ENCODE data around the gene MEN1.

The MEN1 gene

GRCh38 chr11:64813826-64814225 lies 3.5 kb upstream of the MEN1 start:
- no peaks in the 10 kb centered on the region for H3K9me2 ChIP-seq (replicated peaks; ENCODE audit: insufficient read depth, low read length)
- no peak overlapping the region for H3K4me3 ChIP-seq (ENCODE audit: low read length)
- no peaks in the 10 kb centered on the region for H3K36me3 ChIP-seq (replicated peaks; ENCODE audit: insufficient read depth, low read length)
- H3K27me3 ChIP-seq (replicated peaks; ENCODE audit: insufficient read depth, low read length), result no peaks in the 10 kb centered on the region
- H3F3A ChIP-seq (ENCODE audit: insufficient read depth, low read length), result 0 out of 2 replicates have a peak, but pooled peaks cover 3% of the 10 kb centered on the region
- H3K4me2 ChIP-seq (ENCODE audit: low read depth, low read length), result no peak overlapping the region
- H2AFZ ChIP-seq (ENCODE audit: low read length), result no peak overlapping the region
- DNase-seq, result no peak
- H3K27ac ChIP-seq (ENCODE audit: low read length), result no peak overlapping the region
- TF ChIP-seq EZH2 (optimal IDR thresholded peaks at IDR 0.05; ENCODE audit: low read depth, low read length) (no peak), CTCF (IDR thresholded peaks at IDR 0.05; ENCODE audit: low read length) (no peak), EZH2phosphoT487 (IDR thresholded peaks at IDR 0.05; ENCODE audit: low read length) (no peak)
- H3K4me1 ChIP-seq (ENCODE audit: low read length), result peaks cover 6% of the 10 kb centered on the region
- no peaks in the 10 kb centered on the region for H4K20me1 ChIP-seq (ENCODE audit: insufficient read depth, low read length)
- H3K9ac ChIP-seq (ENCODE audit: low read length), result no peak overlapping the region
- H3K9me3 ChIP-seq (replicated peaks; ENCODE audit: insufficient read depth, low read length), result no peaks in the 10 kb centered on the region
- H3K79me2 ChIP-seq (ENCODE audit: low read length), result peaks cover 5% of the 10 kb centered on the region

GRCh38 chr11:64810891-64811272 lies 531 bp upstream of the MEN1 start:
- no peaks in the 10 kb centered on the region for H3K36me3 ChIP-seq (replicated peaks; ENCODE audit: insufficient read depth, low read length)
- peak overlapping the region; percentile 24; the same call in 1 of the 2 replicates for H3K27ac ChIP-seq (ENCODE audit: low read length)

GRCh38 chr11:64809781-64810241 lies 540 bp downstream of the MEN1 start:
- Histone ChIP-seq H3K9me3 (replicated peaks; ENCODE audit: insufficient read depth, low read length) (no peaks in the 10 kb centered on the region), H3K4me1 (ENCODE audit: low read length) (peaks cover 6% of the 10 kb centered on the region), H3K79me2 (ENCODE audit: low read length) (peaks cover 5% of the 10 kb centered on the region), H3K4me2 (ENCODE audit: low read depth, low read length) (peak overlapping the region; percentile 83), H3K9ac (ENCODE audit: low read length) (peak overlapping the region; percentile 70), H3K36me3 (replicated peaks; ENCODE audit: insufficient read depth, low read length) (no peaks in the 10 kb centered on the region), H3K9me2 (replicated peaks; ENCODE audit: insufficient read depth, low read length) (no peaks in the 10 kb centered on the region), H3K4me3 (ENCODE audit: low read length) (peak overlapping the region; percentile 74), H3F3A (ENCODE audit: insufficient read depth, low read length) (0 out of 2 replicates have a peak, but pooled peaks cover 3% of the 10 kb centered on the region), H3K27me3 (replicated peaks; ENCODE audit: insufficient read depth, low read length) (no peaks in the 10 kb centered on the region), H4K20me1 (ENCODE audit: insufficient read depth, low read length) (no peaks in the 10 kb centered on the region), H3K27ac (ENCODE audit: low read length) (no peak overlapping the region), H2AFZ (ENCODE audit: low read length) (peak overlapping the region; percentile 96)
- DNase-seq, result peak; percentile 12
- TF ChIP-seq EZH2phosphoT487 (IDR thresholded peaks at IDR 0.05; ENCODE audit: low read length), result no peak
- no peak for TF ChIP-seq CTCF (IDR thresholded peaks at IDR 0.05; ENCODE audit: low read length)
- no peak for TF ChIP-seq EZH2 (optimal IDR thresholded peaks at IDR 0.05; ENCODE audit: low read depth, low read length)

More at GRCh38 chr11:64810891-64811272, 531 bp upstream of the MEN1 start:
- Histone ChIP-seq H3K9me3 (replicated peaks; ENCODE audit: insufficient read depth, low read length) (no peaks in the 10 kb centered on the region), H3K9me2 (replicated peaks; ENCODE audit: insufficient read depth, low read length) (no peaks in the 10 kb centered on the region), H3K4me2 (ENCODE audit: low read depth, low read length) (peak overlapping the region; percentile 83), H3K9ac (ENCODE audit: low read length) (peak overlapping the region; percentile 70; the same call in 1 of the 2 replicates), H3K27me3 (replicated peaks; ENCODE audit: insufficient read depth, low read length) (no peaks in the 10 kb centered on the region), H2AFZ (ENCODE audit: low read length) (peak overlapping the region; percentile 96), H3F3A (ENCODE audit: insufficient read depth, low read length) (0 out of 2 replicates have a peak, but pooled peaks cover 3% of the 10 kb centered on the region), H4K20me1 (ENCODE audit: insufficient read depth, low read length) (no peaks in the 10 kb centered on the region), H3K4me1 (ENCODE audit: low read length) (peaks cover 6% of the 10 kb centered on the region), H3K4me3 (ENCODE audit: low read length) (peak overlapping the region; percentile 74), H3K79me2 (ENCODE audit: low read length) (peaks cover 5% of the 10 kb centered on the region)
- no peak for TF ChIP-seq CTCF (IDR thresholded peaks at IDR 0.05; ENCODE audit: low read length)
- no peak for TF ChIP-seq EZH2 (optimal IDR thresholded peaks at IDR 0.05; ENCODE audit: low read depth, low read length)
- TF ChIP-seq EZH2phosphoT487 (IDR thresholded peaks at IDR 0.05; ENCODE audit: low read length), result no peak
- peak; percentile 60 for DNase-seq
